GM12872 (cell line): ENCODE data around the gene PTGR3.

Experiments
- TF ChIP-seq, protein P1 (sequence below): IDR thresholded peaks from 3 replicates; pipeline ENCODE4 v1.5.1; 2011; ENCODE audit warnings: low read depth, mild to moderate bottlenecking, low read length, moderate library complexity; ENCODE audit not compliant: insufficient read depth

PTGR3 gene

DNA sequence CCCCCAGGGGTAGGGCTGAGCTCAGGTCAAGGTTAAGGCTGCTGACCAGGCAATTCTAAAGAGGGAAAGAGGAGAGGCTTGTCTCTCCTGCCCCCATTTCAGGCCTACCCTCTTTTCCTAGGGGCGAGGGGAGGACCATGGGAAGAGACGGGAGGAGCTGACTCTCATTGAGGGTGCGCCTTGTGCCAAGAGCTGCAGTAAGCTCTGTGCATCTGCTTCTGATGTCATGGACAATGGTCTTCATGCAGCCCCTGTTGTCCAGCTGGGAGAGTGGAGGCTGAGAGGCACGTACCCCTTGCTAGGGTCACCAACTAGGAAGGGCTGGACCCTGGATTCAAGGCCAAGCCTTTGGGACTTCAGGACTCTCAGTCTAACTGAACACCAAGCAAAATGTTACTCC, 45.2 kb downstream of the PTGR3 start:
- TF ChIP-seq, protein P1, sequence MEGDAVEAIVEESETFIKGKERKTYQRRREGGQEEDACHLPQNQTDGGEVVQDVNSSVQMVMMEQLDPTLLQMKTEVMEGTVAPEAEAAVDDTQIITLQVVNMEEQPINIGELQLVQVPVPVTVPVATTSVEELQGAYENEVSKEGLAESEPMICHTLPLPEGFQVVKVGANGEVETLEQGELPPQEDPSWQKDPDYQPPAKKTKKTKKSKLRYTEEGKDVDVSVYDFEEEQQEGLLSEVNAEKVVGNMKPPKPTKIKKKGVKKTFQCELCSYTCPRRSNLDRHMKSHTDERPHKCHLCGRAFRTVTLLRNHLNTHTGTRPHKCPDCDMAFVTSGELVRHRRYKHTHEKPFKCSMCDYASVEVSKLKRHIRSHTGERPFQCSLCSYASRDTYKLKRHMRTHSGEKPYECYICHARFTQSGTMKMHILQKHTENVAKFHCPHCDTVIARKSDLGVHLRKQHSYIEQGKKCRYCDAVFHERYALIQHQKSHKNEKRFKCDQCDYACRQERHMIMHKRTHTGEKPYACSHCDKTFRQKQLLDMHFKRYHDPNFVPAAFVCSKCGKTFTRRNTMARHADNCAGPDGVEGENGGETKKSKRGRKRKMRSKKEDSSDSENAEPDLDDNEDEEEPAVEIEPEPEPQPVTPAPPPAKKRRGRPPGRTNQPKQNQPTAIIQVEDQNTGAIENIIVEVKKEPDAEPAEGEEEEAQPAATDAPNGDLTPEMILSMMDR, result no peak

DNA sequence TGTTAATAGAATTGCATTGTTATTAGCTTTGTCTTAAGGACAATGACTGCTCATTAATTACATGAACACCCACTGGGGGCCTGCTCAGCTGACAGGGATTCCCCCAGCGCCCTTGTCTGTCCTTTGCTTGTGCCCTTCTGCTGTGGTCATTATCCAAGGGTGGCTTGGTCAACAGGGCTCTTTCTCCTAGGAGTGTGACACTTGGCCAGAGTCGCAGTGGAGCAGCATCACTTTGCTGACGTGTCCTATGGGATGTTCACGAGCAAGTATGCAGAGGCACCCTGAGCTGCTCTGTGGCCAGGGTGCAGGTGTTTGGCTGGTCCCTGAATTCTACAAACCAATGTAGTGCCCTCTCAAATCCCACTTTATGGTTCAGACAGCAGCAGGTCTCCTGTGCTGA, 46.0 kb downstream of the PTGR3 start:
- TF ChIP-seq, protein P1, result no peak

DNA sequence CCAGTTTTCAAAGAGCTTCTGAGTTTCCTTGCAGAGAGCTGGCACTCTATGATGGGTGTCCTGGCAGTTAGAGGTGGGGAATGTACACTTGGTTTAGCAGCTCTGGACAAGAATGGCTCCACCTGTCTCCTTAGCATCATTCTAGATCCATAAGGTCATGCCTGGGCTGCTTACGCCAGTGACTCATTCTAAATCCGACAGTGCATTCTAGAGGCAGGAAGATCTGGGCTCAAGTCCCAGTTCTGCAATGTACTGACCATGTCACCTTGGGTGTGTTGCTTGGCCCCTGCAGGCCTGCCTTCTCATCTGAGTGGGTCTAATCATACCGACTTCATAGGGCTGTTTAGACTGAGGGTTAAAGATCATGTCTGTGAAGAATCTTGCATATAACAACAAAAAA, 46.5 kb downstream of the PTGR3 start:
- TF ChIP-seq, protein P1, result no peak

DNA sequence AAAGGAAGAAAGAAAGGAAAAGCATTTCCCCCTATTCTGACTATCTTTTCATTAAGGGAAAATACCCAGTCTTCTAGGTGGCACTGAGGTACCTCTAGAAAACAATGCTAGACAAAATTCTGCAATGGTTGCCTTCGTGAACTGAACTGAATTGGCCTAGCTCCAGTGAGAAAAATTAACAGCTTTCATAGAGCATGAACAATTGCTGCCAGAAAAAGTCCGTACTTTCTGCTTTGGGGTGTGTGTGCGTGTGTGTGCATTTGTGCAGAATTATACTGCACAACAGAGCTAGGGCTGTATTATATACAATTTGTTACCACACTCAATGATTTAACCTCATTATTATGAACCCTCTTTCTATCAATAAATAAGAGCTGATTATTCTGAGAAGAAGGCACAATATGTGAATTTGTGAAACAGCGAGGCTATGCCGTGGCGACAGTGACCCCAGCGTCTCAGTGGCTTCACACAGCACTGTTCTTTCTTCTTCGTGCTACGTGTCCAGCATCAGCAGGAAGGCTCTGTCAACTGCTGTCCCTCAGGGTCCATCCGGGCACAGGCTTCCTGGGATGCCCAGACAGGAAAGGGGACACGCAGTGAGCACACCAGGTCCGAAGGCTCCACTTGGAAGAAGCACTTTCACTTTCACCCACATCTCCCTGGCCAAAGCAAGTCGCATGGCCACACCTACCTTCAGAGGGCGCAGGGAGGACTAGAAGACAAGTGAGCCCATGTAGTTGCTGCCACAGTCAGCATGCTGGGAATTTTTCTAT, 47.5 kb downstream of the PTGR3 start:
- TF ChIP-seq, protein P1, result 0 out of 3 replicates have a peak, but pooled peaks have one; percentile 25

DNA sequence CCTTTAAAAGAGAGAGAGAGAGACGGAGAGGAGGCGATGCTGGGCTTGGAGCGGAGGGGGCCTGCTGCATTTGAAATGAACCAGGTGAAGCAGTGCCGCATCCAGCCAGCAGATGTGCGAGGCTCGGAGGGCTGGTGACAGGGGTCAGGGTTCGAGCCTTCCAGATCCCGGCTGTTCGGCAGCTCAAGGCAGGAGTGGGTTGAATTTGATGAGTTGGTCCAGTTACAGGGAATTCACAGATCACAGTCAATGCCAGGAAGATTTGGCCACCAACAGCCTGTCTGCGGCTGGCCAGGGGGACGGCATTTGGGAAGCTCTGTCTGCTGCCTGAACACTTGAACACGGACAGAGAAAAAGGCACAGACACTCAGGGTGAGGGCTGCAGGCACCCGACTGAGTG, 48.6 kb downstream of the PTGR3 start:
- TF ChIP-seq, protein P1, result no peak

DNA sequence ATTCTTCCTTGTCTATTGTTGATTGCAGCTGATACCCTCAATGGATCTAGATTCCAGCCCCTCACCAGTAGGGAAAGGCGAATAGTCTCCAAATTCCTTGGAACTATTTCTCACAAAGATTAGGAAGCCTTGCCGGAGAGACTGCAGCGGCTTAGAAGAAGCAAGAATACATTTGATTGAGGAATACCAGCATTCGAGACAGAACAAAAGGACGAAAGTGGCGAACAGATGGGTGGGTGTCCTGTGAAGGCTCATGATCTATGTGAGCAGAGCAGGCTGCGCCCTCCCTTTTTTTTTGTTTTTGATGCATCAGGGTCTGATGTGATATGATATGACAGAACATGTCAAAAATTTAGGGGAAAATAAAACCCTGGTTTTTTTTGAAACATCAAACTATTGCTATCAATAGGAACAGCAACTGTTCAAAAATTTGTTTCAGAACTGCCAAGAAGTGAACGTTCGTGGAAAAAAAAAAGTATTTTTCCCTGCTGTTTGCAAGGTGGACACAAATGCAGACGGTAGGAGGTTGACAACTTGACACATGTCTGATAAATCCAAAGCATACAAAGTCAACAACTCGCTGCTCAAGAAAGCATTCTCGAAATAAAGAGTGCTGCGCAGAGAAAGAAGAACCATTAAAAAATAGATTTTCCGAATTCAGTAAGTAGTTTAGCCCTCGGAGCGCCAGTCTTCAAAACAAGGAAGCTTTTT, 49.1 kb downstream of the PTGR3 start:
- TF ChIP-seq, protein P1, result no peak

DNA sequence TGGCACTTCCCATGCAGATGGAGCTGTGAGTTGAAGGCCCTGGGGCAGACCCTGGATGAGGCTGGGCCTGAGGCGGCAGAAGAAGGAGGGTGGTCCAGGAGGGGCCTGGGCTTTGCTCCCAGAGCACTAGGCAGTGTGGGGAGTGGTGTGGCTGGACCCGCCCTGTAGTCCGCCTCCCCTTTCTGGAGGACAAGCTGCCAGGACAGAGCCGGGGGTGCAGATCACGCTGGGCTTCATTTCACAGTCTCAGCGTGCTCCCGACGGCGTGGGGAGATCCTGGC, 49.8 kb downstream of the PTGR3 start:
- TF ChIP-seq, protein P1, result no peak
